GM12878 (cell line): ENCODE measurements around the gene SUPT4H1. TPM values are rescaled to one million over a fixed set of nuclear protein-coding genes. Genes with fewer than 3 reads are reported as not detected.

ENCODE experiments used
- ATAC-seq: fragments of 200-7000 bp; cut with Tn5 transposase; 3 replicates; pipeline ENCODE4 v1.9.1; 2020; ENCODE audit warnings: mild to moderate bottlenecking, moderate library complexity
- BruUV-seq: library from RNA; stranded (reverse); fragments of 400-500 nt; replicated peaks from 2 replicates; lab custom pipeline; 2021; lab: Mats Ljungman, UMichigan
- CTCF ChIA-PET: fragments of 300-600 bp; sonication (Branson Sonifier 250); formaldehyde crosslinking; extraction: SDS; loops from one replicate; lab custom pipeline; 2021; ENCODE audit warnings: inconsistent platforms; lab: Yijun Ruan, JAX
- POLR2A ChIA-PET: fragments of 350-600 bp; formaldehyde crosslinking; extraction: SDS; loops from one replicate; lab custom pipeline; 2021; ENCODE audit warnings: inconsistent platforms; lab: Charles Lee
- RAD21 ChIA-PET: fragments of 300-600 bp; sonication (Branson Sonifier 250); formaldehyde crosslinking; loops from one replicate; lab custom pipeline; 2023; ENCODE audit warnings: antibody characterized with exemption; ENCODE audit not compliant: unreplicated experiment; lab: Charles Lee
- SMC1A ChIA-PET: fragments of 300-600 bp; sonication (Branson Sonifier 250); formaldehyde crosslinking; loops from one replicate; lab custom pipeline; 2023; ENCODE audit not compliant: unreplicated experiment, uncharacterized antibody; lab: Charles Lee
- DNase-seq: peaks from one replicate; pipeline ENCODE4 v3.0.0-alpha.2; 2011; ENCODE audit warnings: low read depth, low spot score
- FAIRE-seq: peaks from 3 replicates; lab custom pipeline; 2011; peaks lifted over from hg19 to GRCh38; lab: Jason Lieb, UNC
- H2AFZ ChIP-seq: 2 replicates; pipeline ENCODE4 v1.6.0; 2011; ENCODE audit warnings: low read depth, low read length, control low read depth; ENCODE audit not compliant: control insufficient read depth
- H3K27ac ChIP-seq: 2 replicates; pipeline ENCODE4 v1.5.1; 2011; ENCODE audit warnings: control low read depth; ENCODE audit not compliant: control insufficient read depth, insufficient read depth
- H3K27me3 ChIP-seq, 2 experiments: replicated peaks in 1 of 2; 2 replicates each; pipeline versions ENCODE4 v1.6.0 to v1.6.1; 2011; ENCODE audit warnings: low read length in 1 of 2; ENCODE audit not compliant: control insufficient read depth in 2 of 2, insufficient read depth in 2 of 2
- H3K36me3 ChIP-seq, 2 experiments: 2 replicates each; pipeline ENCODE4 v1.5.1; 2011; ENCODE audit warnings: low read length in 1 of 2; ENCODE audit not compliant: control insufficient read depth in 2 of 2, insufficient read depth in 2 of 2
- H3K4me1 ChIP-seq: 2 replicates; pipeline ENCODE4 v1.6.1; 2011; ENCODE audit warnings: mild to moderate bottlenecking, low read length, moderate library complexity, mixed read lengths; ENCODE audit not compliant: control insufficient read depth, insufficient read depth
- H3K4me2 ChIP-seq: 2 replicates; pipeline ENCODE4 v1.6.0; 2011; ENCODE audit warnings: control low read depth; ENCODE audit not compliant: control insufficient read depth, insufficient read depth
- H3K4me3 ChIP-seq: fragments of 200-600 bp; sonication (generic); 2 replicates; pipeline ENCODE4 v1.5.1; 2016
- H3K79me2 ChIP-seq: 2 replicates; pipeline ENCODE4 v1.6.0; 2011; ENCODE audit warnings: low read length; ENCODE audit not compliant: control insufficient read depth, insufficient read depth
- H3K9ac ChIP-seq: 2 replicates; pipeline ENCODE4 v1.8.0; 2011; ENCODE audit warnings: low read length, control low read depth, mixed read lengths; ENCODE audit not compliant: control insufficient read depth, insufficient read depth
- H3K9me3 ChIP-seq: replicated peaks from 3 replicates; pipeline ENCODE4 v1.5.1; 2011; ENCODE audit warnings: mild to moderate bottlenecking, low read length; ENCODE audit not compliant: control insufficient read depth, insufficient read depth
- H4K20me1 ChIP-seq: 2 replicates; pipeline ENCODE4 v1.6.0; 2011; ENCODE audit not compliant: control insufficient read depth, insufficient read depth
- EED ChIP-seq: sonication (generic); IDR thresholded peaks from 2 replicates; pipeline ENCODE4 v1.6.1; 2016; ENCODE audit warnings: antibody characterized with exemption, low read depth
- NFXL1 ChIP-seq: fragments of 450-650 bp; IDR thresholded peaks from 2 replicates; pipeline ENCODE4 v1.6.1; 2017; ENCODE audit warnings: antibody characterized with exemption, mild to moderate bottlenecking, borderline replicate concordance
- RELA ChIP-seq: fragments of 450-650 bp; IDR thresholded peaks from 2 replicates; pipeline ENCODE4 v1.8.0; 2014; ENCODE audit warnings: borderline replicate concordance; ENCODE audit not compliant: partially characterized antibody
- SKIL ChIP-seq: fragments of 450-650 bp; IDR thresholded peaks from 2 replicates; pipeline ENCODE4 v1.6.1; 2017; ENCODE audit warnings: mild to moderate bottlenecking, low read depth, inconsistent platforms; ENCODE audit not compliant: poor library complexity, severe bottlenecking
- SUPT20H ChIP-seq: IDR thresholded peaks from 2 replicates; pipeline ENCODE4 v1.6.1; 2011; ENCODE audit warnings: low read depth, mild to moderate bottlenecking, low read length, moderate library complexity, borderline replicate concordance; ENCODE audit not compliant: control insufficient read depth
- WGBS: methylation state at CpG from one replicate; pipeline ENCODE4 v1.1.6; 2016; ENCODE audit warnings: low lambda C conversion rate; ENCODE audit not compliant: insufficient replicate concordance, insufficient coverage; ENCODE audit errors: missing lambda C conversion rate; 5-methylcytosine and 5-hydroxymethylcytosine counted together
- in situ Hi-C: fragments of 300-500 bp; cut with MboI; formaldehyde crosslinking; loops from 9 replicates; pipeline ENCODE4 v1.14.3; 2018; ENCODE audit warnings: mixed read lengths
- intact Hi-C: fragments of 100-400 bp; cut with micrococcal nuclease; formaldehyde crosslinking; loops from one replicate; pipeline ENCODE4 v1.14.2; 2022; ENCODE audit not compliant: unreplicated experiment
- polyA plus RNA-seq, 11 experiments: library from polyadenylated mRNA; depleted of rRNA in 4 of 11; unstranded in 6 of 11; stranded (reverse) in 5 of 11; fragments of >200 nt; fragmentation: Nextera tagmentation in 4 of 11; fragmentation: Illumina TruSeq in 1 of 11; extraction: Ambion mirVana in 4 of 11; extraction: Trizol in 1 of 11; gene quantifications; 1 replicate in 1 of 11; 2 replicates in 10 of 11; pipeline versions ENCODE4 v1.2.1 to v1.2.3, GENCODE V29; 2011 to 2016; ENCODE audit warnings: inconsistent platforms in 2 of 11, missing spikeins in 2 of 11, low read depth in 1 of 11
- total RNA-seq, 4 experiments: library from RNA; depleted of rRNA in 3 of 4; stranded (reverse); fragments of >200 nt in 3 of 4; fragmentation: Illumina TruSeq in 1 of 4; extraction: Trizol in 1 of 4; gene quantifications; 2 replicates each; pipeline versions ENCODE4 v1.2.1 to v1.2.3, GENCODE V29; 2013 to 2021

Gene SUPT4H1
- total and polyA plus RNA-seq, 10 of the 15 experiments (the other 5 are each of a cell fraction or from before 2014, with no cell fraction given) = 83.8 to 293 (median 128) TPM

GRCh38 chr17:58401287-58401686, 49.3 kb upstream of the SUPT4H1 start:
- WGBS = 0% methylated on average over 2 of the region's 2 CpGs
- FAIRE-seq (no peak), DNase-seq (no peak), ATAC-seq (no peak)
- Histone ChIP-seq H3K9me3 (no peaks in the 10 kb centered on the region), H2AFZ (no peak overlapping the region), H4K20me1 (no peaks in the 10 kb centered on the region), H3K27ac (no peak overlapping the region), H3K36me3 (no peaks in the 10 kb centered on the region), H3K27me3 (no peaks in the 10 kb centered on the region; a peak in 1 of 4 replicates), H3K79me2 (peaks cover 15% of the 10 kb centered on the region), H3K4me3 (no peak overlapping the region), H3K4me2 (no peak overlapping the region)
- no TSS peak for BruUV-seq
- ChIA-PET CTCF (interaction anchor here (1.8 kb wide), 1 partner anchor 17 kb away, joined by 5 read pairs; no protein-coding TSS in a partner anchor), SMC1A (interaction anchor here (1.1 to 2.0 kb wide), 3 partner anchors 11 to 16 kb away, joined by 3 to 9 read pairs (median 4); partner anchors contain the start of gene RNF43), POLR2A (interaction anchor here (0.6 to 2.1 kb wide), 3 partner anchors 12 to 57 kb away, joined by 3 to 6 read pairs (median 3); no protein-coding TSS in a partner anchor)
- in situ Hi-C loops = no loop called here
- intact Hi-C loops = no loop called here
- no peak for TF ChIP-seq RELA
- TF ChIP-seq SKIL = no peak
- no peak for TF ChIP-seq NFXL1
- no peak for TF ChIP-seq SUPT20H
- TF ChIP-seq EED = no peak
- TF ChIP-seq, all 136 proteins: peak for 0
- no peak overlapping the region for H3K9ac ChIP-seq
- RAD21 ChIA-PET = interaction anchor here (0.8 kb wide), 1 partner anchor 57 kb away, joined by 3 read pairs; no protein-coding TSS in a partner anchor
- H3K4me1 ChIP-seq = no peaks in the 10 kb centered on the region
